ENCODE data around the gene VCPKMT.
A peak's percentile ranks its signal among the peaks of the same experiment; 100 is the strongest.

VCPKMT gene

GRCh38 chr14:50067723-50068495 lies 48.5 kb downstream of the VCPKMT start:
- DNase-seq (ENCODE audit: low read depth in 2 of 2) = no peak

- DNase-seq (ENCODE audit: low read depth in 2 of 2) = no peak
These were observed 50.8 kb downstream of the VCPKMT start for GRCh38 chr14:50065583-50065982.

GRCh38 chr14:50064993-50065392 lies 51.4 kb downstream of the VCPKMT start:
- DNase-seq (ENCODE audit: low read depth in 2 of 2) = peak in 1 of 2 donors; percentile 56

- DNase-seq (ENCODE audit: low read depth in 2 of 2) = no peak
These were observed 52.4 kb downstream of the VCPKMT start for GRCh38 chr14:50063876-50064420.

GRCh38 chr14:50062438-50063085 lies 53.8 kb downstream of the VCPKMT start:
- DNase-seq (ENCODE audit: low read depth in 2 of 2) = peak; percentile 58 to 77

- peak; percentile 32 to 33 for DNase-seq (ENCODE audit: low read depth in 2 of 2)
These were observed 54.5 kb downstream of the VCPKMT start for GRCh38 chr14:50061664-50062437.

GRCh38 chr14:50060871-50061663 lies 55.3 kb downstream of the VCPKMT start:
- peak; percentile 31 to 37 for DNase-seq (ENCODE audit: low read depth in 2 of 2)

- DNase-seq (ENCODE audit: low read depth in 2 of 2) = no peak
These were observed 56.4 kb downstream of the VCPKMT start for GRCh38 chr14:50059763-50060616.
